Renal cortical epithelial cell (primary cell): ENCODE data around the gene NTF3. TPM values are rescaled to one million over a fixed set of nuclear protein-coding genes. Genes with fewer than 3 reads are reported as not detected.

ENCODE experiments used
- DNase-seq: peaks from one replicate; pipeline ENCODE4 v3.0.0-alpha.2; 2011; ENCODE audit warnings: low read depth
- total RNA-seq: library from RNA; depleted of rRNA; stranded (reverse); fragments of >200 nt; gene quantifications from 2 replicates; pipeline ENCODE4 v1.2.3, GENCODE V29; 2014

NTF3 gene
- total RNA-seq, 1 donor from 2014 or later, result 3.6 TPM

- DNase-seq, result no peak
Observed at GRCh38 chr12:5511256-5511643, 79.3 kb downstream of the NTF3 start.

- DNase-seq, result no peak
Observed at GRCh38 chr12:5511644-5512600, 80.0 kb downstream of the NTF3 start.

GRCh38 chr12:5512601-5512970, 80.7 kb downstream of the NTF3 start:
- no peak for DNase-seq

DNA sequence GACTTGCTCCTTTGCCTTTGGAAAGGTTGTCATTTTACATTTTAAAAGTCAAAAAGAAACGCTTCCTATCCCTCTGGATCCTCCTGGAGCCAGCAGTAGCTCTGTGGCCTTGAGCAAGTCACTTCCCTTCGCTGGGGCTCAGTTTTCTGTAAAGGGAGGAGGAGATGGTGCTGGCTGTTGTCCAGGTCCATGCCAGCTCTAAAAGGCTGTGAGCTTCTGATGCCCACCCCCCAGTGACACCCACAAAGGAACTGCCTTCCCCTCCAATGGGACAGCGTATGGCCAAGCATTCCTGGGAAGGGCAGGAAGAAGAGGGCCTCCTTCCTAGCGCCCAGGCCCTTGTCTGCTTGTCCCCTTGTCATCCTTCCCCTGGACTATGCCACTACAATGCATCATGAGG, 81.5 kb downstream of the NTF3 start:
- no peak for DNase-seq

DNA sequence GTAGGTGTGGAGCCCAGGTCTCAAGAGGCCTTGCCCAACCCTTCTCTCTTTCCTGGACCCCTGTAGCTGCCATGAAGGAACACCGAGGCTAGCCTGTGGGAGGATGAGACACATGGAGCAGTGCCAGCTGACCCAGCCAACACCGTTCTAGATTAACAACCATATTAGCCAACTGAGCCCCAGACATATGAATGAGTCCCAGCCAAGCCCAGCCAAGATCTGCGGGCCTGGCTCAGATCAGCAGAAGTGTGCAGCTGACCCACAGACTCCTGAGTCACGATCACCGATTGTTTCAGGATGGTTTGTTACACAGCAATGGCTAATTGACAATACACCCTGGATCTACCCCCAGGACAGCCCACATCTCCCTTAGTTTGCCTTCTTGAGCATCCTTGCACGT, 82.1 kb downstream of the NTF3 start:
- DNase-seq, result no peak

GRCh38 chr12:5514545-5514944, 82.6 kb downstream of the NTF3 start:
- no peak for DNase-seq

- no peak for DNase-seq
Observed at GRCh38 chr12:5515458-5515857, 83.5 kb downstream of the NTF3 start.

GRCh38 chr12:5516371-5517241, 84.7 kb downstream of the NTF3 start:
- DNase-seq, result no peak

GRCh38 chr12:5518584-5519365, 86.9 kb downstream of the NTF3 start:
- no peak for DNase-seq

DNA sequence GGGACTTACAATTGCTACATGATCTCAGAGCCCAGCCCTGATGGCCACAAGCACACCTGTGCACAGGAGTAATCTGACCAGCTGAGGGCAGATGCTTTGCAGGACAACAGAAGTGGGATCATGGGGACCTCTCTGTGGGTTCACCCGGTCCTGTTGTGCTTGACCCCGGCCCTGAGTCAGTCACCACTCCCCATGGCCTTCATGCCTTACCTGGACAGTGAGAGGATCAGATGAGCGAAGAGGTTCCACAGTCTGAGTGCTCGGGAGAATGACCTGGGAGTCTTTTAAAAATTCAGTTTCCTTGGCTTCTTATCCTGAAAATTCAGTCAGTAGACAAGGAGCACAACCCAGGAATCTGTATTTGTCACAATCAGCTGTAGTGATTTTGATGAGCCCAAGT, 88.1 kb downstream of the NTF3 start:
- no peak for DNase-seq

DNA sequence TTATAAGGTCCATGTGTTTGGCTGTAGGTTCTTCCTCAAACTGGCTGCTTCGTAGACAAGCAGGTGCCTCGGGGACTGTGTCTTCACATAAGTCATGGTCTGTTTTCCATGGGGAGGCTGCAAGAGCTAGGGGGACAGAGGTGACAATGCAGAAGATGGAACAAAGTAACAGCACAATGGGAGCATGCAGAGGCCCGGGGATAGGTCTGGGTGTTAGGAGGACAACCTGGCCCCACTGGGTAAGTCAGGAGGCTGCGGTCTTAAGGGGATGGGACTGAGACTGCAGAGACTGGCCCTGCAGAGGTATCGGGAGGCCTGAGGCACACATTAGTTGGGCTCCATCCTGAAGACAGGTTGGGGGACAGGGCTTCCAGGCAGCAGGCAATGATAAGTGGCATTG, 88.9 kb downstream of the NTF3 start:
- DNase-seq, result no peak

DNA sequence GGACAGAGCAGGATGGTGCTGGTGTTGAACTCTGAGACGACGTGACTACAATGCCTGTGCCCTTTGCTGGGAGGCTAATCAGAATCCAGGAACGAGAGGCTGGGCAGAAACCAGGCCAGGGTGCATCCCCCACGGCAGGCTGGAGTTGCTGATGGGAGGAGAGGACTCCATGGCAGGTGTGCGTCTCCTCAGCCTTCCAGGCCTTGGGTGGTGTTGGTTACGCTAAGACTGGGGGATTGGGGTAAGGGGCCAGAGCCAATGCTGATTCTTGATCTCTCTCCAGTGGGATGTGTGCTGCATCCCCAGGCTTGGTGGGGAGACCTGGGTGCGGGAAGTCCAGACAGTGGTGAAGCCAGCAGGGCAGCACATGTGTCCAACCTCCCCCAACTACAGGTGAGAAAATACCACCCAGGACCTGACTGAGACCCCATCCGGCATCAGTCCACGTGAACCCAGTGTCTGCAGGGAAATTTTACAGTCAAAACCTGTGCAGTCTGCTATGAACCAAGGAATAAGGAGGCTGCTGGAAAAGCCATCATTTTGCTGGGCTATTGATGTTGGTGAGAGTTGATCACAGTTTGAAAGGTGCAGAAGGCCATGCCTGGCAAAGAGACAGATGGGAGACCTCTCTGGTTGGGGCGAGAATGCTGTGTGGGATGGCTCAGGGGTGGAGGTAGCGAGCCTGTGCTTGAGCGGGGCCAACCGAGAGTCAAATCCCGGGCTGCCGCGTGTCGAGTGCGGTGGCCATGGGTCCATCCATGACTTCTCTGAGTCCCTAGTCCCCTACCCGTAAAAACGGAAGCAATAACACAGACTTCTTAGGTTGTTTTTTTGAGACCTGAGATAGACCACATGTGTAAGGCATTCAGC, 89.8 kb downstream of the NTF3 start:
- no peak for DNase-seq

- DNase-seq, result no peak
Observed at GRCh38 chr12:5522432-5523335, 90.8 kb downstream of the NTF3 start.

DNA sequence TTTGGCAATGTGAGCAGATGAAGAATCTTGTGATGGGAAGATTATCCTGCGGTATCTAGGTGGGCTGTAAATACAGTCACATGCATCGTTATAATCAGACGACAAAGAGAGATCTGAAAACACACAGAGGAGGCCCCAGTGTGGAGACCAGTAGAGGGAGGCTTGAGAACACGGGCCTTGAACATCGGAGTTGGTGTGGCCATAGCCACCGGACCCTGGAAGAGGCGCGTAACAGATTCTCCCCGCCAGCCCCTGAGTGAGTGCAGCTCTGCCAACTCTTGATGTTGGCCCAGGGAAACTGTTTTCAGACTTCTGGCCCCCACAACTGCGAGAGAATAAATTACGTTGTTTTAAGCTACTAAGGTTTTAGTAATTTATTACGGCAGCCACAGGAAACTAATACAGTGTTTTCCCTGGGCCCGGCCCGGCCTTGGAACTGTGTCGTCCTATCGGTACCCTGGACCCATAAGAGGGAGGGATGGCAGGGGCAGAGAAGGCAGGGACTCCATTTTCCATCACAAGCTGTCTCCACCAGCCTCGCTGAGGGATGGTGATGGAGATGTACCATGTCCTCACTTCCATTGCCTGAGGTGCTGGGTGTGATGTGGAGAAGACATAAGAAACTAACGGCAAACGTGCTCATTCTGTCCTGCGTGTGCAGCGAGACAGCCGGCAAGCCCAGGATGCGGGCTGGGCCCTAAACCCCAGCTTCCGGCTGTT, 91.6 kb downstream of the NTF3 start:
- no peak for DNase-seq

DNA sequence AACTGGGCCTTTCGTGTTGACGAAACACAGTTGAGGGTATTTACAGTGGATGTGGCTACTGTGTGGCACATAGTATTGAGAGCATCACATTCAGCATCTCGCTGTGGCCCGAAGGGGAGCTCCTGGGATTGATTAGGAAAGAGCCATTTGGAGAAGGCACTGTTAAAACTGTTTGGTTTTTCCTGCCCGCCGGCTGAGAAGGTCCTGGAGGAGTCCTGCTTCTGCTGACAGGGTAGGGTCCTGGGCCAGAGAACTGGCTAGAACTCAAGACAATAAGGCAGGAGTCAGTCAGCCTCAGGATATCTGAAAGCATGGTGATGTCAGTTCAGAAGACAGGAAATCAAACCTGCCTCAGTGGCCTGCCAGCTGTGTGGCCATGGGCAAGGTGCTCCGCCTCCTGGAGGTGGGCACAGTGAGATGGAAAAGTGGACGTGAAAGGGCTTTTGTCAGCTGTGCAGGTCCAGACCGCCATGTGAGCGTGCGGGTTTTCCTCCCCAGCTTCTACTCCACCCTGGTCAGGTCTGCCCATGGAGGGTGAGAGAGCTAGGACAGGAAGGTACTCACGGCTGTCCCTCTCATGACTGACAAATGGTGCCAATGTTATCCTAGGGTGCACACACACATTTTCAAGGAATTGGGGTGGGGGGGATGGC, 92.3 kb downstream of the NTF3 start:
- no peak for DNase-seq

GRCh38 chr12:5524769-5525436, 93.0 kb downstream of the NTF3 start:
- DNase-seq, result no peak

DNA sequence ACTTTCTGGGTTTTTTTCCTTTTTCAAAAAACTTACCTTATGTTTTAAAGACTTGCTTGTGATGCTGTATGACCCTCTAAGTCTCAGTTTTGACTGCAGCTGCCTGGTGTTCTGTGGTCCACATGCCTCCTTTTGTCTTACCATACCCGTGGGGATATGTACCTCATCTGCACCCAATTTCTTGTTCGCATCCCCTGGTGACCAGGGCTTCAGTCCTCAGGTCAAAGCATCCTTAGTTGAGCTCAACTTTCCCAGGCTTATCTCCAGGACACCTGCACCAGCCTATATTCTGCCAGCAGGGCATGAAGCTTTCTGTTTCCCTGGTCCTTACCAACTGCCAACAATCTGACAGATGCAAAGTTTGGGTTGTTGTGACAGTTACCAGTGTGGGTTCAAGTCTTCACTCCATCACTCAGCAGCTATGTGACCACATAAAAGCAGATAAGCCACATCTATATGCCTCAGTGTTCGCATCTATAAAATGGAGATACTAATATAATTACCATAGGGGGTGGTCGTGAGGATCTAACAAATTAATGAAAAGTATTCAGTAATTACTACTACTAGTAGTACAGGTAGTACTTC, 94.0 kb downstream of the NTF3 start:
- DNase-seq, result no peak

- DNase-seq, result no peak
Observed at GRCh38 chr12:5533368-5533767, 101.5 kb downstream of the NTF3 start.
